Uterus (tissue), 4 donors: Measurements from ENCODE around the gene CASKIN1. TPM values are rescaled to one million over a fixed set of nuclear protein-coding genes. Genes with fewer than 3 reads are reported as not detected.

Source experiments
- DNase-seq, 2 donors: peaks; one replicate each; pipeline ENCODE4 v3.0.0-alpha.2; 2019 to 2020
- H3K27ac ChIP-seq, 2 donors: fragments of 200-600 bp; sonication (generic); 1 replicate in 1 of 2; 2 replicates in 1 of 2; pipeline ENCODE4 v1.5.1; 2016 to 2018
- H3K27me3 ChIP-seq, 2 donors: fragments of 200-600 bp; sonication (generic); one replicate each; pipeline ENCODE4 v1.5.1; 2018 to 2019; ENCODE audit warnings: control low read depth in 1 of 2
- H3K36me3 ChIP-seq, 2 donors: fragments of 200-600 bp; sonication (generic); one replicate each; pipeline ENCODE4 v1.5.1; 2019; ENCODE audit warnings: control low read depth in 1 of 2
- H3K4me1 ChIP-seq, 2 donors: fragments of 200-600 bp; sonication (generic); one replicate each; pipeline ENCODE4 v1.5.1; 2018 to 2019; ENCODE audit warnings: control low read depth in 1 of 2
- H3K4me3 ChIP-seq, 2 donors: fragments of 200-600 bp; sonication (generic); 1 replicate in 1 of 2; 2 replicates in 1 of 2; pipeline ENCODE4 v1.5.1; 2018 to 2019; ENCODE audit warnings: mild to moderate bottlenecking in 1 of 2
- H3K9me3 ChIP-seq, 2 donors: fragments of 200-600 bp; sonication (generic); one replicate each; pipeline ENCODE4 v1.5.1; 2019; ENCODE audit warnings: control low read depth in 1 of 2
- POLR2A ChIP-seq, 2 donors: fragments of 450-650 bp; IDR thresholded peaks; one replicate each; pipeline ENCODE4 v1.6.1; 2016; ENCODE audit warnings: antibody characterized with exemption in 2 of 2, mild to moderate bottlenecking in 1 of 2, moderate library complexity in 1 of 2
- intact Hi-C: fragments of 100-400 bp; cut with DNase I; formaldehyde crosslinking; loops from one replicate; pipeline ENCODE4 v1.15.1; 2023; ENCODE audit warnings: low total_unique reads
- total RNA-seq, 4 donors: library from RNA; depleted of rRNA in 3 of 4; stranded (reverse); fragments of >200 nt in 3 of 4; gene quantifications; one replicate each; pipeline versions ENCODE4 v1.1.0 to v1.2.4, GENCODE V29; 2014 to 2023
- TF ChIP-seq, protein P1 (sequence below), 4 experiments: fragments of 200-600 bp in 2 of 4; fragments of 450-650 bp in 2 of 4; sonication (generic) in 2 of 4; IDR thresholded peaks; one replicate each; pipeline ENCODE4 v1.5.1; 2016 to 2019; ENCODE audit warnings: antibody characterized with exemption in 4 of 4, mild to moderate bottlenecking in 2 of 4, moderate library complexity in 1 of 4
- donor health status: DM: yes; HTN: yes; CAD: no.

Gene CASKIN1
- total RNA-seq, 4 donors from 2014 or later, result 0.40 to 2.7 TPM; not detected in 2

DNA sequence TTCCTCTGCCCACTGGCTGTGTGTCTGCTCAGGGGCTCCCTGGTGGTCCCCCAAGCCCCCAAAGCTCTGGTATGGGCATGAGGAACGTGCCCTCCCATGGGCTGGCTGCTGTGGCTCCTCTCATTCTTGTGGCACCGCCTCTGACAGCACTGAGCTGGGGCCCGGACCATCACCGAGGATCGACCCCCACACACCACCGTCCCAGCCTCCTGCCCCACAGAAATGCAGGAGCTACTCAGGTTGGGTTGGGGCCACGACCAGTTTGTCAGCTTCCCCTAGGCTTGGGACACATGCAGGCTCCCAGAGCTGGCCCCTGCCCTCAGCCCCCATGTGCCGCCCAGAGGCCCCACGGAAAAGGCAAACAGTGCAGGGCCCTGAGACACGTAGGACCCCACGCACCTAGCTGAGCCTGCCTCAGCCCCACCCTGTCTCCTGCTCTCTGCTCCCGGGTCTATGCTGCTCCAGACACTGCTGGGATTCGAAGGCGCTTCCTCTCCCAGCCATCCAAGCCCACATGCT, 3.3 kb upstream of the CASKIN1 start:
- Histone ChIP-seq H3K4me3 (no peak overlapping the region), H3K27ac (no peak overlapping the region), H3K4me1 (peaks cover 0 to 11% of the 10 kb centered on the region in 2 donors), H3K27me3 (peaks cover 6 to 12% of the 10 kb centered on the region in 2 donors), H3K9me3 (no peaks in the 10 kb centered on the region), H3K36me3 (no peaks in the 10 kb centered on the region)
- DNase-seq, result no peak
- no peak for TF ChIP-seq POLR2A (IDR thresholded peaks at IDR 0.05)
- intact Hi-C loops, result no loop called here

DNA sequence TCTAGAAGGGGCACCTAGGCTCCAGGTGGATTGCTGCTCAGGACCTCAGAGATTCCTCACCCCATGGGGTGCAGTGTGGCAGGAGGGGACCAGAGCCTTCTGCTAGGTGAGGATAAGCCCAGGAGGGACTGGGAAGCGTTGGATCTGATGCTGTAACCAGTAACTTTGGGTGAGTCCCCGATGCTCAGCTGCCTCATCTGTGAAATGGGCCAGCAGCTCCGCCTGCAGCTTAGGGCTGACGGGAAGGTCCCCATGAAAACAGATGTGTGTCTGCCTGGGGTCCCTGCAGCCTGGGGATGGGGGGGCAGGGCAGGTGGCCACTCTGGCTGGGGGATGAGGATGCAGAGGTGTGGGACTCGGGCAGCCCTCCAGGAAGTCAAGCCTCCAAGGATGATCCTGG, 2.7 kb upstream of the CASKIN1 start:
- H3K4me1 ChIP-seq, result peaks cover 0 to 11% of the 10 kb centered on the region in 2 donors
- no peaks in the 10 kb centered on the region for H3K36me3 ChIP-seq
- no peak overlapping the region for H3K4me3 ChIP-seq
- peaks cover 6 to 13% of the 10 kb centered on the region in 2 donors for H3K27me3 ChIP-seq
- H3K27ac ChIP-seq, result no peak overlapping the region
- H3K9me3 ChIP-seq, result no peaks in the 10 kb centered on the region
- intact Hi-C loops, result no loop called here
- DNase-seq, result no peak
- TF ChIP-seq, protein P1, sequence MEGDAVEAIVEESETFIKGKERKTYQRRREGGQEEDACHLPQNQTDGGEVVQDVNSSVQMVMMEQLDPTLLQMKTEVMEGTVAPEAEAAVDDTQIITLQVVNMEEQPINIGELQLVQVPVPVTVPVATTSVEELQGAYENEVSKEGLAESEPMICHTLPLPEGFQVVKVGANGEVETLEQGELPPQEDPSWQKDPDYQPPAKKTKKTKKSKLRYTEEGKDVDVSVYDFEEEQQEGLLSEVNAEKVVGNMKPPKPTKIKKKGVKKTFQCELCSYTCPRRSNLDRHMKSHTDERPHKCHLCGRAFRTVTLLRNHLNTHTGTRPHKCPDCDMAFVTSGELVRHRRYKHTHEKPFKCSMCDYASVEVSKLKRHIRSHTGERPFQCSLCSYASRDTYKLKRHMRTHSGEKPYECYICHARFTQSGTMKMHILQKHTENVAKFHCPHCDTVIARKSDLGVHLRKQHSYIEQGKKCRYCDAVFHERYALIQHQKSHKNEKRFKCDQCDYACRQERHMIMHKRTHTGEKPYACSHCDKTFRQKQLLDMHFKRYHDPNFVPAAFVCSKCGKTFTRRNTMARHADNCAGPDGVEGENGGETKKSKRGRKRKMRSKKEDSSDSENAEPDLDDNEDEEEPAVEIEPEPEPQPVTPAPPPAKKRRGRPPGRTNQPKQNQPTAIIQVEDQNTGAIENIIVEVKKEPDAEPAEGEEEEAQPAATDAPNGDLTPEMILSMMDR (IDR thresholded peaks at IDR 0.05), result no peak
- TF ChIP-seq POLR2A (IDR thresholded peaks at IDR 0.05), result no peak

GRCh38 chr16:2198283-2198682, 1.9 kb upstream of the CASKIN1 start:
- no peaks in the 10 kb centered on the region for H3K9me3 ChIP-seq
- TF ChIP-seq POLR2A (IDR thresholded peaks at IDR 0.05), result no peak
- TF ChIP-seq, protein P1 (IDR thresholded peaks at IDR 0.05), result no peak
- peaks cover 6 to 13% of the 10 kb centered on the region in 2 donors for H3K27me3 ChIP-seq
- intact Hi-C loops, result no loop called here
- DNase-seq, result no peak
- no peak overlapping the region for H3K27ac ChIP-seq
- H3K4me3 ChIP-seq, result no peak overlapping the region
- no peaks in the 10 kb centered on the region for H3K36me3 ChIP-seq
- peaks cover 0 to 11% of the 10 kb centered on the region in 2 donors for H3K4me1 ChIP-seq

- Histone ChIP-seq H3K9me3 (no peaks in the 10 kb centered on the region), H3K27me3 (peaks cover 6 to 13% of the 10 kb centered on the region in 2 donors), H3K4me1 (peaks cover 0 to 11% of the 10 kb centered on the region in 2 donors), H3K4me3 (no peak overlapping the region), H3K27ac (no peak overlapping the region), H3K36me3 (no peaks in the 10 kb centered on the region)
- TF ChIP-seq, protein P1 (IDR thresholded peaks at IDR 0.05), result no peak
- TF ChIP-seq POLR2A (IDR thresholded peaks at IDR 0.05), result no peak
- DNase-seq, result no peak
- intact Hi-C loops, result no loop called here
Measured at GRCh38 chr16:2197765-2198164, 1.4 kb upstream of the CASKIN1 start.

DNA sequence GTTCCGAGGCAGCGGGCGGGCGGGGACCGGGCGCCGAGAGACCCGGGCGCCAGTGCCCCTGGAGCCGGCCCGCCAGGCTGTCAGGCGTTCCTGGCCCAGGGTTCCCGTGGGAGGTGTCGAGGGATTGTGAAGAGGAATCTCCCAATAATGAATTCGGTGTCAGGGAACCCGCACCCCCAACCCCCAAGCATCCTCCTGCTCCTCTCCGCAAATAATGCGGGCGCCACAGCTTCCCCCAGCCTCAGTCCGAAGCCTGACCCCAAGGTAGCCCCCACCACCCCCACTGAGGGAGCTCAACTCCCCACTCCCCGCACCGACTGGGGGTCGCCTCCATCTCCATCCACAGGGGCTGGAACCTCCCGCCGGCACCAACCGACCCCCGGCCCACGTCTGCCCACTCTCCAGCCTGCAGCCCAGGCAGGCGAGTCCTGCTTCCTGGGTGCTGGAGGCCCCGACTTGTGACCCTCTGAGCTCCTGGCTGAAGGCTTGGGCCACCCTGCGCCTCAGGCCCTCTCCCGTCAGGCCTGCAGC, 641 bp upstream of the CASKIN1 start:
- Histone ChIP-seq H3K9me3 (no peaks in the 10 kb centered on the region), H3K27me3 (peaks cover 6 to 13% of the 10 kb centered on the region in 2 donors), H3K27ac (no peak overlapping the region), H3K4me3 (no peak overlapping the region), H3K4me1 (peaks cover 0 to 11% of the 10 kb centered on the region in 2 donors), H3K36me3 (no peaks in the 10 kb centered on the region)
- no peak for TF ChIP-seq POLR2A (IDR thresholded peaks at IDR 0.05)
- TF ChIP-seq, protein P1 (IDR thresholded peaks at IDR 0.05), result no peak
- intact Hi-C loops, result no loop called here
- DNase-seq, result no peak
